ENCODE measurements around the gene EXOC6B.

DNA sequence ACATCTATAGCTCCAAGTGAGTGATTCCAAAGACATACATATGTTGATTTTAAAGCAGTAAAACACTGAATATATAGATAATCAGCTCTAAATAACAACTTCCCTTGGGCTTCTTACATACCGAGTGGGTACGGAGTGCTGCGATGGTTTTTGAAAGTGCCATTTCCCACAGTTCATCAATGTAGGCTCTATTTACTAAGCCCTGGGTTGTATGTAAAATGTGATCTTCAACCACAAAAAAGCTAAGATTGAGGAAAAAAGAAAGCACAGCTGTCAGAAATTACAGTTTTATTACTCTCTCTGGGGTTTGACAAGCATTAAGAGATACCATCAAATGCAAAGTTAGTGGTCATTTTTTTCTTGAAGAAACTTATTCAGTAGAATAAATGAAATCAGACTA, 312.8 kb downstream of the EXOC6B start:
- no peak for TF ChIP-seq POLR2AphosphoS5 (IDR thresholded peaks at IDR 0.05; ENCODE audit: low read depth, low read length)
- TF ChIP-seq POLR2A (IDR thresholded peaks at IDR 0.05; ENCODE audit: low read depth, low read length), result no peak
- TF ChIP-seq POU2F2 (IDR thresholded peaks at IDR 0.05; ENCODE audit: low read depth, low read length), result no peak
- TF ChIP-seq SPI1 (IDR thresholded peaks at IDR 0.05; ENCODE audit: low read depth, low read length), result no peak

Data from GM12891 (cell line).